CD8-positive, alpha-beta memory T cell (primary cell): Measurements from ENCODE around the gene MSL3. TPM values are rescaled to one million over a fixed set of nuclear protein-coding genes. Genes with fewer than 3 reads are reported as not detected.

ENCODE experiments used
- CTCF ChIA-PET: fragments of 350-600 bp; sonication (Branson Sonifier 250); formaldehyde crosslinking; loops from one replicate; lab custom pipeline; 2021; ENCODE audit warnings: antibody characterized with exemption; lab: Charles Lee
- POLR2A ChIA-PET: fragments of 350-600 bp; sonication (Branson Sonifier 250); formaldehyde crosslinking; loops from one replicate; lab custom pipeline; 2021; ENCODE audit warnings: antibody characterized with exemption; lab: Charles Lee
- DNase-seq, 5 donors: peaks; one replicate each; pipeline versions ENCODE4 v3.0.0 to v3.0.0-alpha.2; 2020 to 2022; ENCODE audit warnings: mixed read lengths in 1 of 5
- H3K27ac ChIP-seq: one replicate; pipeline ENCODE4 v1.7.0; 2013; ENCODE audit warnings: low read depth, mild to moderate bottlenecking, low read length, moderate library complexity
- H3K27me3 ChIP-seq: 2 replicates; pipeline ENCODE4 v1.7.0; 2013; ENCODE audit warnings: low read length, mild to moderate bottlenecking; ENCODE audit not compliant: insufficient read depth, poor library complexity, severe bottlenecking
- H3K36me3 ChIP-seq: 2 replicates; pipeline ENCODE4 v1.7.0; 2013; ENCODE audit warnings: mild to moderate bottlenecking, low read length, moderate library complexity; ENCODE audit not compliant: insufficient read depth
- H3K4me1 ChIP-seq: 2 replicates; pipeline ENCODE4 v1.7.0; 2013; ENCODE audit warnings: mild to moderate bottlenecking, low read length, moderate library complexity; ENCODE audit not compliant: insufficient read depth
- H3K4me3 ChIP-seq: 2 replicates; pipeline ENCODE4 v1.7.0; 2013; ENCODE audit warnings: mild to moderate bottlenecking, low read length
- H3K9me3 ChIP-seq: 2 replicates; pipeline ENCODE4 v1.7.0; 2013; ENCODE audit warnings: mild to moderate bottlenecking, low read length
- H3K27ac Mint-ChIP-seq, 8 donors: one replicate each; pipeline ENCODE4 v1.8.0; 2020 to 2021; ENCODE audit warnings: mixed read lengths in 8 of 8, mild to moderate bottlenecking in 6 of 8, inconsistent platforms in 3 of 8, moderate library complexity in 3 of 8
- H3K27me3 Mint-ChIP-seq, 2 donors: one replicate each; pipeline ENCODE4 v1.8.0; 2020 to 2021; ENCODE audit warnings: mixed read lengths in 2 of 2, mild to moderate bottlenecking in 1 of 2, moderate library complexity in 1 of 2
- H3K36me3 Mint-ChIP-seq, 3 donors: one replicate each; pipeline ENCODE4 v1.8.0; 2020 to 2021; ENCODE audit warnings: mixed read lengths in 3 of 3, inconsistent platforms in 1 of 3, mild to moderate bottlenecking in 1 of 3
- H3K4me1 Mint-ChIP-seq, 3 donors: one replicate each; pipeline ENCODE4 v1.8.0; 2020 to 2021; ENCODE audit warnings: mixed read lengths in 3 of 3, inconsistent platforms in 1 of 3, mild to moderate bottlenecking in 1 of 3
- H3K4me3 Mint-ChIP-seq, 7 donors: one replicate each; pipeline ENCODE4 v1.8.0; 2020 to 2021; ENCODE audit warnings: mixed read lengths in 7 of 7, mild to moderate bottlenecking in 6 of 7, moderate library complexity in 4 of 7, inconsistent platforms in 2 of 7
- H3K9me3 Mint-ChIP-seq, 5 donors: one replicate each; pipeline ENCODE4 v1.8.0; 2020 to 2022; ENCODE audit warnings: mixed read lengths in 5 of 5, mild to moderate bottlenecking in 3 of 5, moderate library complexity in 2 of 5, inconsistent platforms in 1 of 5
- polyA plus RNA-seq: library from polyadenylated mRNA; unstranded; fragments of 300-500 nt; fragmentation: Illumina TruSeq; gene quantifications from one replicate; pipeline ENCODE4 v1.2.3, GENCODE V29; 2021
- total RNA-seq, 2 experiments: library from RNA; stranded (reverse); gene quantifications; one replicate each; pipeline ENCODE4 v1.2.3, GENCODE V29; 2021

The MSL3 gene
- total and polyA plus RNA-seq, 3 experiments from 2014 or later = 34.6 to 80.4 (median 37.5) TPM

- H3K27ac ChIP-seq = no peak overlapping the region
- H3K9me3 ChIP-seq = no peaks in the 10 kb centered on the region
- H3K36me3 Mint-ChIP-seq = peaks cover 5 to 14% (median 14%) of the 10 kb centered on the region in 3 donors
- peaks cover 2 to 6% (median 6%) of the 10 kb centered on the region in 3 donors for H3K4me1 Mint-ChIP-seq
- H3K27me3 ChIP-seq = no peaks in the 10 kb centered on the region
- POLR2A ChIA-PET = no interaction called here
- H3K36me3 ChIP-seq = no peaks in the 10 kb centered on the region
- no peaks in the 10 kb centered on the region for H3K9me3 Mint-ChIP-seq
- no peak overlapping the region for H3K27ac Mint-ChIP-seq
- no peak for DNase-seq
- CTCF ChIA-PET = interaction anchor here (1.3 kb wide), 1 partner anchor 12 kb away, joined by 4 read pairs; no protein-coding TSS in a partner anchor
- no peak overlapping the region for H3K4me3 Mint-ChIP-seq
- H3K27me3 Mint-ChIP-seq = peaks cover 0 to 7% of the 10 kb centered on the region in 2 donors
- H3K4me3 ChIP-seq = no peak overlapping the region
- peaks cover 4% of the 10 kb centered on the region for H3K4me1 ChIP-seq
These were observed 23.8 kb downstream of the MSL3 start for GRCh38 chrX:11781734-11782370.

GRCh38 chrX:11784543-11784942, 26.5 kb downstream of the MSL3 start:
- peaks cover 0 to 4% of the 10 kb centered on the region in 2 donors for H3K27me3 Mint-ChIP-seq
- H3K4me3 ChIP-seq = no peak overlapping the region
- no peaks in the 10 kb centered on the region for H3K9me3 Mint-ChIP-seq
- H3K4me1 Mint-ChIP-seq = peaks cover 9 to 16% (median 10%) of the 10 kb centered on the region in 3 donors
- H3K9me3 ChIP-seq = no peaks in the 10 kb centered on the region
- no peak for DNase-seq
- H3K27ac ChIP-seq = no peak overlapping the region
- H3K27me3 ChIP-seq = no peaks in the 10 kb centered on the region
- CTCF ChIA-PET = no interaction called here
- H3K27ac Mint-ChIP-seq = no peak overlapping the region
- H3K4me3 Mint-ChIP-seq = no peak overlapping the region
- peaks cover 0 to 6% (median 2%) of the 10 kb centered on the region in 3 donors for H3K36me3 Mint-ChIP-seq
- no peaks in the 10 kb centered on the region for H3K36me3 ChIP-seq
- POLR2A ChIA-PET = no interaction called here
- H3K4me1 ChIP-seq = peaks cover 4% of the 10 kb centered on the region

- Mint-ChIP-seq H3K36me3 (peaks cover 0 to 5% (median 0%) of the 10 kb centered on the region in 3 donors), H3K4me3 (peak overlapping the region; percentile 16 to 79 (median 68)), H3K4me1 (peaks cover 18 to 23% (median 18%) of the 10 kb centered on the region in 3 donors), H3K27me3 (peaks cover 0 to 2% of the 10 kb centered on the region in 2 donors), H3K9me3 (no peaks in the 10 kb centered on the region), H3K27ac (peak overlapping the region in 3 of 8 donors; percentile 26 to 79 (median 29))
- Histone ChIP-seq H3K4me3 (no peak overlapping the region), H3K27ac (no peak overlapping the region), H3K4me1 (peaks cover 12% of the 10 kb centered on the region), H3K9me3 (no peaks in the 10 kb centered on the region), H3K27me3 (no peaks in the 10 kb centered on the region), H3K36me3 (no peaks in the 10 kb centered on the region)
- POLR2A ChIA-PET = no interaction called here
- DNase-seq = no peak
- CTCF ChIA-PET = interaction anchor here (0.8 to 2.2 kb wide), 6 partner anchors 15 to 253 kb away, joined by 3 to 12 read pairs (median 4); no protein-coding TSS in a partner anchor
These were observed 28.8 kb downstream of the MSL3 start for GRCh38 chrX:11786862-11787261.

- H3K9me3 ChIP-seq = no peaks in the 10 kb centered on the region
- H3K4me1 ChIP-seq = peaks cover 17% of the 10 kb centered on the region
- peak overlapping the region; percentile 56 to 79 (median 68) for H3K4me3 Mint-ChIP-seq
- no peak overlapping the region for H3K27ac ChIP-seq
- peaks cover 0 to 2% of the 10 kb centered on the region in 2 donors for H3K27me3 Mint-ChIP-seq
- H3K27ac Mint-ChIP-seq = peak overlapping the region in 2 of 8 donors; percentile 70 to 77
- H3K9me3 Mint-ChIP-seq = no peaks in the 10 kb centered on the region
- CTCF ChIA-PET = interaction anchor here (0.8 to 2.2 kb wide), 6 partner anchors 15 to 253 kb away, joined by 3 to 12 read pairs (median 4); no protein-coding TSS in a partner anchor
- peaks cover 22 to 30% (median 22%) of the 10 kb centered on the region in 3 donors for H3K4me1 Mint-ChIP-seq
- DNase-seq = peak; percentile 51 to 76 (median 56)
- POLR2A ChIA-PET = no interaction called here
- H3K36me3 ChIP-seq = no peaks in the 10 kb centered on the region
- peaks cover 0 to 5% (median 0%) of the 10 kb centered on the region in 3 donors for H3K36me3 Mint-ChIP-seq
- H3K27me3 ChIP-seq = no peaks in the 10 kb centered on the region
- peak overlapping the region; percentile 14 for H3K4me3 ChIP-seq
These were observed 29.5 kb downstream of the MSL3 start for GRCh38 chrX:11787564-11787963.

GRCh38 chrX:11789809-11790208, 31.8 kb downstream of the MSL3 start:
- H3K27ac Mint-ChIP-seq = no peak overlapping the region
- peaks cover 36 to 43% (median 38%) of the 10 kb centered on the region in 3 donors for H3K4me1 Mint-ChIP-seq
- Histone ChIP-seq H3K4me1 (peaks cover 26% of the 10 kb centered on the region), H3K9me3 (no peaks in the 10 kb centered on the region), H3K27me3 (no peaks in the 10 kb centered on the region), H3K4me3 (no peak overlapping the region), H3K27ac (no peak overlapping the region), H3K36me3 (no peaks in the 10 kb centered on the region)
- no peak for DNase-seq
- peaks cover 0 to 2% (median 0%) of the 10 kb centered on the region in 3 donors for H3K36me3 Mint-ChIP-seq
- H3K9me3 Mint-ChIP-seq = no peaks in the 10 kb centered on the region
- ChIA-PET POLR2A (no interaction called here), CTCF (no interaction called here)
- peaks cover 0 to 2% of the 10 kb centered on the region in 2 donors for H3K27me3 Mint-ChIP-seq
- H3K4me3 Mint-ChIP-seq = no peak overlapping the region

- Mint-ChIP-seq H3K27me3 (peaks cover 0 to 2% of the 10 kb centered on the region in 2 donors), H3K4me3 (no peak overlapping the region), H3K9me3 (no peaks in the 10 kb centered on the region), H3K36me3 (no peaks in the 10 kb centered on the region), H3K27ac (peak overlapping the region in 1 of 8 donors; percentile 54), H3K4me1 (peaks cover 36 to 43% (median 38%) of the 10 kb centered on the region in 3 donors)
- H3K27me3 ChIP-seq = no peaks in the 10 kb centered on the region
- no peak overlapping the region for H3K4me3 ChIP-seq
- H3K27ac ChIP-seq = no peak overlapping the region
- ChIA-PET POLR2A (no interaction called here), CTCF (no interaction called here)
- no peaks in the 10 kb centered on the region for H3K9me3 ChIP-seq
- peaks cover 26% of the 10 kb centered on the region for H3K4me1 ChIP-seq
- H3K36me3 ChIP-seq = no peaks in the 10 kb centered on the region
- DNase-seq = no peak
These were observed 33.1 kb downstream of the MSL3 start for GRCh38 chrX:11791090-11791489.

- ChIA-PET POLR2A (no interaction called here), CTCF (no interaction called here)
- H3K27ac ChIP-seq = no peak overlapping the region
- no peak overlapping the region for H3K4me3 ChIP-seq
- Mint-ChIP-seq H3K27ac (peak overlapping the region in 2 of 8 donors; percentile 15 to 78), H3K27me3 (peaks cover 0 to 2% of the 10 kb centered on the region in 2 donors), H3K9me3 (no peaks in the 10 kb centered on the region), H3K36me3 (no peaks in the 10 kb centered on the region), H3K4me3 (no peak overlapping the region), H3K4me1 (peaks cover 33 to 40% (median 38%) of the 10 kb centered on the region in 3 donors)
- H3K9me3 ChIP-seq = no peaks in the 10 kb centered on the region
- no peak for DNase-seq
- H3K36me3 ChIP-seq = no peaks in the 10 kb centered on the region
- no peaks in the 10 kb centered on the region for H3K27me3 ChIP-seq
- H3K4me1 ChIP-seq = peaks cover 22% of the 10 kb centered on the region
These were observed 33.5 kb downstream of the MSL3 start for GRCh38 chrX:11791537-11791936.
